Measurements from ENCODE around the gene EIF4E.

EIF4E gene

GRCh38 chr4:98908703-98909262, 20.1 kb downstream of the EIF4E start:
- TF ChIP-seq CTCF (conservative IDR thresholded peaks at IDR 0.05): no peak

GRCh38 chr4:98908182-98908581, 20.8 kb downstream of the EIF4E start:
- H3K27ac ChIP-seq: peak overlapping the region; percentile 33; the same call in 1 of the 2 replicates
- no peak for TF ChIP-seq CTCF (conservative IDR thresholded peaks at IDR 0.05)

More at GRCh38 chr4:98908703-98909262, 20.1 kb downstream of the EIF4E start:
- H3K27ac ChIP-seq: peak overlapping the region; percentile 33

- TF ChIP-seq CTCF (conservative IDR thresholded peaks at IDR 0.05): no peak
- H3K27ac ChIP-seq: no peak overlapping the region
Observed at GRCh38 chr4:98905839-98906238, 23.1 kb downstream of the EIF4E start.

- TF ChIP-seq CTCF (conservative IDR thresholded peaks at IDR 0.05): no peak
- H3K27ac ChIP-seq: no peak overlapping the region
Observed at GRCh38 chr4:98905297-98905696, 23.6 kb downstream of the EIF4E start.

- TF ChIP-seq CTCF (conservative IDR thresholded peaks at IDR 0.05): no peak
- no peak overlapping the region for H3K27ac ChIP-seq
Observed at GRCh38 chr4:98903963-98904362, 25.0 kb downstream of the EIF4E start.

- no peak overlapping the region for H3K27ac ChIP-seq
- TF ChIP-seq CTCF (conservative IDR thresholded peaks at IDR 0.05): no peak
Observed at GRCh38 chr4:98903561-98903960, 25.4 kb downstream of the EIF4E start.

GRCh38 chr4:98899277-98899676, 29.7 kb downstream of the EIF4E start:
- no peak for TF ChIP-seq CTCF (conservative IDR thresholded peaks at IDR 0.05)
- no peak overlapping the region for H3K27ac ChIP-seq
